GM21529 (cell line): ENCODE measurements around the gene WDCP.
"Not testable (repeated sequence)": the region's sequence is repeated elsewhere in the genome, so short reads cannot be mapped to it uniquely, and the experiment has no call there.

Experiments
- ATAC-seq: cut with Tn5 transposase; IDR thresholded peaks from one replicate; pipeline ENCODE4 v1.9.1; 2021; ENCODE audit not compliant: unreplicated experiment

WDCP gene, protein sequence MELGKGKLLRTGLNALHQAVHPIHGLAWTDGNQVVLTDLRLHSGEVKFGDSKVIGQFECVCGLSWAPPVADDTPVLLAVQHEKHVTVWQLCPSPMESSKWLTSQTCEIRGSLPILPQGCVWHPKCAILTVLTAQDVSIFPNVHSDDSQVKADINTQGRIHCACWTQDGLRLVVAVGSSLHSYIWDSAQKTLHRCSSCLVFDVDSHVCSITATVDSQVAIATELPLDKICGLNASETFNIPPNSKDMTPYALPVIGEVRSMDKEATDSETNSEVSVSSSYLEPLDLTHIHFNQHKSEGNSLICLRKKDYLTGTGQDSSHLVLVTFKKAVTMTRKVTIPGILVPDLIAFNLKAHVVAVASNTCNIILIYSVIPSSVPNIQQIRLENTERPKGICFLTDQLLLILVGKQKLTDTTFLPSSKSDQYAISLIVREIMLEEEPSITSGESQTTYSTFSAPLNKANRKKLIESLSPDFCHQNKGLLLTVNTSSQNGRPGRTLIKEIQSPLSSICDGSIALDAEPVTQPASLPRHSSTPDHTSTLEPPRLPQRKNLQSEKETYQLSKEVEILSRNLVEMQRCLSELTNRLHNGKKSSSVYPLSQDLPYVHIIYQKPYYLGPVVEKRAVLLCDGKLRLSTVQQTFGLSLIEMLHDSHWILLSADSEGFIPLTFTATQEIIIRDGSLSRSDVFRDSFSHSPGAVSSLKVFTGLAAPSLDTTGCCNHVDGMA

GRCh38 chr2:24046930-24047702 is at the start of gene WDCP:
Gene WDCP, minus strand, starts transcription at chr2:24047391. Its CDS starts 7,897 bp downstream, at chr2:24039494.
- peak; percentile 99 for ATAC-seq

DNA sequence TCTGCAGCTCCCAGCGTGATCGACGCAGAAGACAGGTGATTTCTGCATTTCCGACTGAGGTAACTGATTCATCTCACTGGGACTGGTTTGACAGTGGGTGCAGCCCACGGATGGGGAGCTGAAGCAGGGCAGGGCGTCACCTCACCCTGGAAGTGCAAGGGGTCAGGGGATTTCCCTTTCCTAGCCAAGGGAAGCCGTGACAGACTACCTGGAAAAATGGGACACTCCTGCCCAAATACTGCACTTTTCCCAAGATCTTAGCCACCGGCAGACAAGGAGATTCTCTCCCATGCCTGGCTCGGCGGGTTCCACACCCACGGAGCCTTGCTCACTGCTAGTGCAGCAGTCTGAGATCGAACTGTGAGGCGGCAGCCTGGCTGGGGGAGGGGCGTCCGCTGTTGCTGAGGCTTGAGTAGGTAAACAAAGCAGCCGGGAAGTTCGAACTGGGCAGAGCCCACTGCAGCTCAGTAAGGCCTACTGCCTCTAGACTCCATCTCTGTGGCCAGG is 48.0 kb upstream of the WDCP start:
- not testable (repeated sequence) for ATAC-seq

- not testable (repeated sequence) for ATAC-seq
These were observed 46.1 kb upstream of the WDCP start for GRCh38 chr2:24093270-24093669.

- no peak for ATAC-seq
These were observed 41.7 kb upstream of the WDCP start for GRCh38 chr2:24088821-24089359.

GRCh38 chr2:24087032-24087431 is 39.8 kb upstream of the WDCP start:
- ATAC-seq = no peak

DNA sequence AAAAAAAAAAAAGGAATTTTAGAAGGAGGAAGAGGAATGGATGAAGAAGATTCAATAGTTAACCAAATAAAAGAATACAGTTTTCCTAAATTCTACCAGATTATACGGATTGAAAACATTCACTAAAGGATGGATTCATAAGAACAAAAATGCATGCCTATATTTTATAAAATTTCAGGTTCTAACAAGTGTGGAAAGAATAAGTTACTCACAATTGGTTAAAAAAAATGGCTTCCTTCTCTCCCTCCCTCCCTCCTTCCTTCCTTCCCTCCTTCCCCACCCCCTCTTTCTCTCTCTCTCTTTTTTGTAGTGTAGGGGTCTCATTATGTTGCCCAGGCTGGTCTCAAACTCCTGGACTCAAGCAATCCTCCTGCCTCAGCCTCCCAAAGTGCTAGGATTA is 39.0 kb upstream of the WDCP start:
- no peak for ATAC-seq

DNA sequence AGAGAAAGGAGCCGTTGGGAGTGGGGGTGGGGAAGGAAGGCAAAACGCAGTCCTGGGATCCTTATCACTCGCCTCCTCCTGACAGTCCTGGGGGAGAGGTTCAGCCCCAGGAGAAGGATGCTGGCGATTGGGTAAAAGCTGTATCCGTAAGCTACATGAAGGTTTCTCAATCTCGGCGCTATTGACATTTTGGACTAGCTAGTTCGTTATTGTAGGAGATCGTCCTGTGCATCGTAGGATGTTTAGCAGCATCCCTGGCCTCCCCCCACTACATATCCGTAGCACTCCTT is 38.0 kb upstream of the WDCP start:
- no peak for ATAC-seq

DNA sequence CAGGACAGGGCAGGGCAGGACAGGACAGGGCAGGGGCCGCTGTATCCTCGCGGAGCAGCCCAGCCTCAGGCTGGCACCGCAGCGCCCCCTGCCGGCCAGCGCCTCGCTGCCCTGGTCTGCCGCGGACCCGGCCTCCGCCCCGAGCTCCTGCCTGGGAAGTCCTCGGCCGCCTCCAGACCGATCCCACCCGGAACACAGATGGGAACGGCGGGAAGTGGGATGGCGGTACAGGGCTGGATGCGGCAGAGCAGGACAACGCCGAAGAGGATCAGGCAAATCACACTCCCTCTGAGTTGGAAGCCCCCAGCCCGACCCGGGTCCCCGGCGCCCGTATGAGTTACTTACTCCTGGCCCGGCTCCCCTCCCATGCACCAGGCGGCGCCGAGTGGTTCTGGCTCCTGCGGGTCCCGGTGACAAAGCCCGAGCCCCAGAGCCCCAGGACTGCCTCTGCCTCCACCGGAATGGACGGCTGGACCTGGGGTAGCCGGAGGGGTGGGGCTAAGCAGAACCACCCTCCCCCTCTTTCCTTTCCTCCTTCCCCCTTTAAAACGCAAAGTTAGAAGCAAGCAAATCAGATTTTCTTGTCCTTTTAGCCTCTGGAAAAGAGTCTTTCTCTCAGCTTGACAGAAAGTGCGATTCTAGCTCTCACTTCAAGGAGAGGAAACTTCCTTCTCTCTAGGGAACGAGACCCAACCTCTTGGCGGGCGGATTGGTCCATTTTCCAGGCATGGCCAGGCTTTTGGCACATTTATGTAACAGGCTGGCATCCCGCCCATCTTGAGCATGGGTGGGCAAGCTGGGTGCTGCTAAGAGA is 37.4 kb upstream of the WDCP start, which contains the start of gene TP53I3:
Gene TP53I3 (minus strand): TSS at position 449 of the 814 bp plus-strand sequence. CDS start 508 bp downstream, outside the sequence.
- peak; percentile 79 for ATAC-seq

GRCh38 chr2:24083567-24084385 is 36.6 kb upstream of the WDCP start:
- ATAC-seq = peak; percentile 79

DNA sequence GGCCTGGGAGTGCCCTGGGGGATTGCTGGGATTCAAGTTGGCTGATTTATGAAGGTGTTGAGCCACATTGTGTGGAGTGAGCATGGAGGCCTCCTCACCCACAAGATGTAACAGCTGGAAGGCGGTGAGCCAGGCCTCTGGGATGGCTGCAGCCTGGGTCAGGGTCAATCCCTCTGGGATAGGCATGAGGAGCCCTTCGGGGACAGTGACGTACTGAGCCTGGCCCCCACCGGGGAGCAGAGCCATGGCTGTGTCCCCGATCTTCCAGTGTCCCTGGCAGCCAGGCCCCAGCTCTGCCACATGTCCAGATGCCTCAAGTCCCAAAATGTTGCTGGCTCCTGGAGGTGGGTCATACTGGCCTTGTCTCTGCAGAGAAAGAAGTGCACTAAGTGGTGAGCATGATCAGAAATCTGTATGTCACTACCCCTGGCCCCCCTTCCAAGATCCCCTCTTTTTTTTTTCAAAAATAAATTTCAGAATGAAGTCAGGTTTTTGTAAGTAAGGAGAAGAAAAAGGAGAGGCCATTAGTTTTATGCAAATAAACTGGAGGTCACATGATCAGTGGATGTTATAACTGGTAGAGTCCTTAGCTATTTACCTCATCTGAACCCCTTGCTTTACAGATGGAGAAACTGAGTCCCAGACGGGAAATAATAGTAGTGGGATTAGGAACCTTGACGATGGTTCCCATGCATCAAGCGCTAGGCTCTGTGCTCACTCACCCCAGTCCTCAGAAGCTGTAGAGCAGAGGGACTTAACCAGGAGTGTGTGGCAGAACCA is 35.8 kb upstream of the WDCP start:
- no peak for ATAC-seq

DNA sequence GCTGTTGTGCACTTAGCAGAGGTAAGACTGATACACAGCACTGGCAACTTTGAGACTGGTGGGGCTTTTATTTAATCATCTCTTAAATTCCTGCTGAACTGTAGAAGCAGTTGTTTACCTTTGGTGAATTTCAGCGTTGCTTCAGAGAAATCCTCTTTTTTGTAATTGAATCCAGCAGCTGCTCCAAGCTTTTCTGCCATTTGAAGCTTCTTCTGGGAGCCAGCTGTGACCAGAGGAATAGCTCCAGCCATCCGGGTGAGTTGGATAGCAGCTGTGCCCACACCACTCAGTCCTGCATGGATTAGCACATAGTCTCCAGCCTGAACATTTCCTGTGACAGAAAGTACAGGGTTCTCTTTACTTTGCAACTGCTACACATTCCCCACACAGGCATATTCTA is 33.5 kb upstream of the WDCP start:
- ATAC-seq = no peak

DNA sequence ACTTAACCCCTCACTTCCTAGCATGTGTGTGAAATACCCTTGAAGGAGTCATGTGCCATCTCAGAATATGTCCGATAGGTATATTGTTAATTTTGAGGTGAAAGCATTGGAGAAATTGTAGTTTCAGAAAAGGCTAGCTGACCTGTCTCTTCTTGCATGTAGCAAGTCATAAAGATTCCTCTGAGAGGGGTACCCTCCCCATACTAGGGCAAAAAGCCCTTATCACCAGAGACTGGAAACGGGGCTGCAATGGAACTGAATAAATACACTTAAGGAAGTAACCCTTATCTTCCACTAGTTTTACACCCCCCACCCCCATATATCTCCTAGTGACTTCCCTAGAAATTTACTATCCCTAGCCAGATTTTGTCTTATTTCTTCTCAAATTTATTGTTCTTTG is 30.7 kb upstream of the WDCP start:
- ATAC-seq = no peak

- no peak for ATAC-seq
These were observed 30.3 kb upstream of the WDCP start for GRCh38 chr2:24077535-24077877.

DNA sequence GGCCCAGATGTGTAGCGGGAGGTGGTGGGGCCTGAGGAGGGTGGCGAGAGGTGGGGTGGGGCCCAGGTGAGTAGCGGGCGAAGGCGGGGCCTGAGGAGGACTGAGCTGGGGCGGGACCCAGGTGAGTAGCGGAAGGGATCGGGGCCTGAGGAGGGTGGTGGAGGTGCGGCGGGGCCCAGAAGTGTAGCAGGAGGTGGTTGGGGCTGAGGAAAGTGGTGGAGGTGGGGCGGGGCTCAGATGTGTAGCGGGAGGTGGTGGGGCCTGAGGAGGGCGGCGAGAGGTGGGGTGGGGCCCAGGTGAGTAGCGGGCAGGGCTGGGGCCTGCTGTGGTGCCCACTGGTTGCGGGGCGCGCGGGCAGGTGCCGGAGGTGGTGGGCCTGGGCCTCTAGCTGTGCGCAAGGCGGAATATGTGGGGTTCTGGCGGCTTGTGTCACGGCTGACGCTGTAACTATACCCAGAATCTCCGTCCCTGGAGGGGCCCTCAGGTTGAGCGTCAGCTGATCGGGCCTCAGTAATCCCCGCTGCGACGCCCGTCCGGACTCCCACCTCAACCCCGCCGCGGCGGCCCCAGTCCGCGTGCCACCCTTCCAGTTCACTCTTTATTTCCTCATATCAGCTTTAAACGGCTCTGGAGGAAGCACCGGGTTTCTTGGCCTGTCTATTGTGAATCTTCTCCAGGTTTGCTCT is 29.8 kb upstream of the WDCP start:
- ATAC-seq = peak; percentile 15

- peak; percentile 96 for ATAC-seq
These were observed 29.0 kb upstream of the WDCP start, which contains the start of gene SF3B6 for GRCh38 chr2:24075915-24076848. Gene SF3B6, minus strand, starts transcription at chr2:24076326. Its CDS starts 97 bp downstream, at chr2:24076229.

DNA sequence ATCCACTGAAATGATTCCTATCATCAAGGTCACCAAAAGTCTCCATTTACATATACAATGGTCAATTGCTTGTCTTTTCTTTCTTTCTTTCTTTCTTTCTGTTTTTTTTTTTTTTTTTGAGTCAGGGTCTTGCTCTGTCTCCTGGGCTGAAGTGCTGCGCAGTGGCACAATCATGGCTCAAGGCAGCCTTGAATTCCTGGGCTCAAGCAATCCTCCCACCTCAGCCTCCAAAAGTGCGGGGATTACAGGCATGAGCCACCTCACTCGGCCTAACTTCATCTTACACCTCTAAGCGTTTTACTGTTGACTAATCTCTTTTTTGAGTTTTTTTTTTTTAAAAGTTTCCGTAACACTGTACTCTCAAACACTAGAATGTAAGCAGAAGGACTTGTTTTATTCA is 28.1 kb upstream of the WDCP start:
- ATAC-seq = no peak

DNA sequence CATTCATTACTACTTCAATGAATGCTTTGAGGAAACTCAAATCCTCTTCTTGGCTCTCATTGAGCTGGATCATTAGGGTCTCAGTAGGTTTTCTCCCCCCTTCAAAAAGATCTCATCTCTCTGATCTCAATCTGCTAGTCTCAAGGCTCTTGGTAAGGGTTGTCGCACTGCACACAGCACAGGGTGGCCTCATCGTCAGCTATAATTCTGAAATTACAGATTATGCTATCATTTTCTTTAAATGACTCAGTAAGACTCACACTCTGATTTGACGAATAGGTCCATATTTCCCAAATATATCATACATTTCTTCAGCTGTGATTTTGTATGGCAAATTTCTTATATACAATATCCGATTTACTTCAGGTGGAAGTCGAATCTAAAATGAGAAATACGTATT is 26.6 kb upstream of the WDCP start:
- no peak for ATAC-seq
